HG03025 (cell line): ENCODE data around the gene APPL2.

Experiments used
- ATAC-seq: cut with Tn5 transposase; IDR thresholded peaks from one replicate; pipeline ENCODE4 v1.9.1; 2021; ENCODE audit warnings: mild to moderate bottlenecking, moderate library complexity; ENCODE audit not compliant: unreplicated experiment, low FRiP score

APPL2 gene, protein sequence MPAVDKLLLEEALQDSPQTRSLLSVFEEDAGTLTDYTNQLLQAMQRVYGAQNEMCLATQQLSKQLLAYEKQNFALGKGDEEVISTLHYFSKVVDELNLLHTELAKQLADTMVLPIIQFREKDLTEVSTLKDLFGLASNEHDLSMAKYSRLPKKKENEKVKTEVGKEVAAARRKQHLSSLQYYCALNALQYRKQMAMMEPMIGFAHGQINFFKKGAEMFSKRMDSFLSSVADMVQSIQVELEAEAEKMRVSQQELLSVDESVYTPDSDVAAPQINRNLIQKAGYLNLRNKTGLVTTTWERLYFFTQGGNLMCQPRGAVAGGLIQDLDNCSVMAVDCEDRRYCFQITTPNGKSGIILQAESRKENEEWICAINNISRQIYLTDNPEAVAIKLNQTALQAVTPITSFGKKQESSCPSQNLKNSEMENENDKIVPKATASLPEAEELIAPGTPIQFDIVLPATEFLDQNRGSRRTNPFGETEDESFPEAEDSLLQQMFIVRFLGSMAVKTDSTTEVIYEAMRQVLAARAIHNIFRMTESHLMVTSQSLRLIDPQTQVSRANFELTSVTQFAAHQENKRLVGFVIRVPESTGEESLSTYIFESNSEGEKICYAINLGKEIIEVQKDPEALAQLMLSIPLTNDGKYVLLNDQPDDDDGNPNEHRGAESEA

DNA sequence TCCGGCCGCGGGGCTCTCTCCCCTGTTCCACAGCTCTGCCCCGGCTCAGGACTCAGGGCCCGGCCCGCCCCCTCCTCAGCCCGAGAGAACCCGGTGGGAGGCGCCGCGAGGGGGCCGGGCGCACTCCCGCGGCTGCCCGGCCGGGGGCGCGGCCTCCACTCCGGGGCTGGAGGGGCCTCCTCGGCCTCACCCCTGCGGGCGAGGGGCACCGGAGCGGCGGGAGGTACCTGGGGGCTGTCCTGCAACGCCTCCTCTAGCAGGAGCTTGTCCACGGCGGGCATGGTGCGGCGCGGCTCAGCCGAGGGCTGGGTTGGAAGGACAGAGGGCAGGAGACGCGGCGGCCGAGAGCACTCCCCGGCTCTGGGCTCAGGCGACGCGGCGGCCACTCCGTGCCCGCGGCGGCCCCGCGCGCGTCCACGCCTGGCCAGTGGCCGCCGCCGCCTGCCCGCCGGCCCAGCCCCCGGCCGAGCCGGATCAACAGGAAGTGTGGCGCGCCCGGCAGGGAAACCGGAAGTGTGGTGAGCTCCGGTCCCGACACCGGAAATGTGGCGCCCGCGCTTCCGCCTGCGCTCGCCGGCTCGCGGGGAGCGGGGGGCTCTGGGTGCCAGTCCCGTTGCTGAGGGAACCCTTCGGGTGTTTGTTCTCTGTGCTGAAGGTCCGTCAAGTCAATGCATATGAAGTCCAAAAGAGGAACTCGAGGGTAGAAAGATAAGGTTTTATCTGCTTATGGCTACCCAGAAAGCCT is at the start of gene APPL2:
APPL2 (minus strand) TSS at position 443 of the 745 bp plus-strand sequence; CDS start at position 281, 162 bp downstream.
- peak; percentile 84 for ATAC-seq

DNA sequence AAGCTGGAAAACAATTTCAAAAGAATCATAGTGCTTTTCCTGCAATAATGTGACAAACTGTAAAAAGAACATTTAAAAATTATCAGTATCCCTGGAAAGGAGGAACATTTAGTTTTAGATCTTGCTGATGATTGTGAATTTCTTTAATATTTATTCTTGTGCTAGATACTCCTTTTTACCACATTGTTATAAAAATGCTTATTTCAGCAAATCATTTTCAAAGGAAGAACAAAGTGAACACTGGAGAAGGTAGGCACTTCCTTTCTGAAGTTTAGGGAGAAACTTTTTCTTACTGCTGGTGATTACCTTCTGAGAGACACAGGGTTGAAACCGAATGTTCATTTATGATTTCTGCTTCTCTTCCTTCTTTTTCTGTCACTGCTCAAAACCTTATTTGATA is 49.4 kb upstream of the APPL2 start:
- ATAC-seq = no peak

DNA sequence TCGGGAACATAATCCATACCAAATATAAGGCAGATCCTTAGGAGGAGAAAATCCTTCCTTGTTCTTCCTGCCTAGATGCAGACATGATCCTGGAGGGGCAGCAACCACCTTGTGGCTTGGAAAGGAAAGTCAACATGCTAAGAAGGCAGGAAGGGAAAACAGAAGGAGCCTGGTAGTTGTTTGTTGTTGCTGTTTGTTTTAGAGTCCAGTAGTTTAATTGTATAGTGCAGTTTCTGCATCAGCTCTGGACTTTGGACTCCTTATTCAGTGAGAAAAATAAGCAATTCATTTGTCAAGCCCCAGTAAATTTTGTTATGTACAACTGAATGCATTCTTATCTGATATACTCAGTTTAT is 45.7 kb upstream of the APPL2 start:
- ATAC-seq = no peak

DNA sequence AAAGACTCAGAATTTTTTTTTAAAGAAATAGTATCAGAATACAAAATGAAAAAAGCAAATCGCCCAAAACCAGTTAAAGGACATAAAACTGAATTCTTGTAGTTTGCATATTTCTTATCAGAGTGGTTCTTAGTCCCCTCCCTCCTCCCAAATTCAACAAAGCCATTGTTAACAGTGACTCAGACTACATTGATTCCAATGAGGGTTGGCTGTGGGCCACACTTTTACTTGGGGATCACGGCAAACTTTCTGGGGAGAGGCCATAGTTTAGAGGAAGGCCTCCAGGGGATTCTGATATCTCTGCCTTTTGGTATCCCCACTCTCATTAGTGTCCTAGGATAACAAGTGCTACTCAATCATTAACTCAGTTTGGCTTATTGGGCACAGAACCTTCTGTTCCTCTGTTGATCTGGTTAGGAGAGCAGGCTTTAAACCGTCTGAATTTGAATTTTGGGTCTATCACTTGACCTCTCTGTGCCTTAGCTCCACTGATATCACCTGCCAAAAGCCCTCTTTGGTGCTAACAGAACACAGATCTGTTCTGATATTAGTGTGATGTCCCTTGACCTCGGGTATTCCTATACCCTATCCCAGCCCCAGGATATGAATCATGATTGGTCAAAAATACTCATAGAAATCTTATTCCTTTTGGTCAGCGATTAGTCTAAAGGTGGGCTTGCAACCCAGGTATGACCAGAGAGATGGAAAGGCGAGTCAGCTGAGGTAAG is 45.2 kb upstream of the APPL2 start:
- ATAC-seq = no peak

DNA sequence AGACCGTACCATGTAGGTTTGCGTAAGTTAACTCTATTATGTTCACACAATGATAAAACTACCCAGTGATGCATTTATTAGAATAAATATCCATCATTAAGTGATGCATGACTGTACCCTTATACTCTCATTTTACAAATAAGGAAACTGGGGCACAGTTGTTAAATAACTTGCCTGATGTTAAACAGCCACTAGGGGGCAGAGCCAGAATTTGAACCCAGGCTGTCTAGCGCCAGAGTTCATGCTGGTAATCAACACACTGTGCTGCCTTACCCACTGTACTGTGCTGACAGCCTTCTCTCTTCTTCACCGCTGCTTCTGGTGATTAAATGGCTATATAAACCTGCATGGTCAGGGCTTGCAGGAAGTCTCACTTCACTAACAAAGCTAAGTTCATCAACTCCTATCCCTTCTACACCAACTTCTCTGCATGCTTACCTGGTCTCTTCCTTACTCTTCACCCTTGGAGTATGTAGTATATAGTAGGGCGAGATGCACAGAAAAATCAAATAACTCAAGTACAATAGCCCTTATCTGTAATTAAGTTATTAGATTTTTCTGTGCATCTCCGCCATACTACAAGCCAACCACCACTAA is 43.6 kb upstream of the APPL2 start:
- no peak for ATAC-seq

DNA sequence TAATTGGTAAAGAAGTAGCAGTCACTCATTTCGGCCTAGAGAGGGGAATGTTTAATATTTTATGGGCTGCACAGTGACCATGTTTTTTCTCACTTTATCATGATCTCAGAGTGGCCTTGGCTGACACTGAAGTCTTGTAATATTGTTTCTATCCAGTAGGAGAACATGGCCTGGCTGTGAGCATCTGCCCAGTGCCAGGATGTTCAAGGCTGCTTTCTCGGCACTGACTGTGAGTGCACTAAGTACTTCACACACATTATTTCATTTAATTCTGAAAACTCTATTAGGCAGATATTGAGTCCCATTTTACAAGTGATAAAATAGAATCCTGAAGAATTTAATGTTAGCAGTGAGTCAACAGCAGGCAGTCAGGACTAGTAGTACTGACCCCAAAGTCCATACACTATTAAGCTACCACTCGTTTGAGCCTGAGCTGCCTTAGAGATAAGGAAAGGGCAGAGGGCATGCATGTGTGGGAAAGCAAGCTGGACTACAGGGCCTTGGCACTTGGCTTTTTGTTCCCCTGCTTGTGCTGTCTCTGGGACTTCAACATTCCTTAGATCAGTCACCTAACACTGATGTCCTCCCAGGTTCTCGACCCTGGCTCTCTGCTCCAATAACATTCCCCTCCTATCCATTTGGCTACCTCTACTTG is 42.2 kb upstream of the APPL2 start:
- ATAC-seq = no peak

DNA sequence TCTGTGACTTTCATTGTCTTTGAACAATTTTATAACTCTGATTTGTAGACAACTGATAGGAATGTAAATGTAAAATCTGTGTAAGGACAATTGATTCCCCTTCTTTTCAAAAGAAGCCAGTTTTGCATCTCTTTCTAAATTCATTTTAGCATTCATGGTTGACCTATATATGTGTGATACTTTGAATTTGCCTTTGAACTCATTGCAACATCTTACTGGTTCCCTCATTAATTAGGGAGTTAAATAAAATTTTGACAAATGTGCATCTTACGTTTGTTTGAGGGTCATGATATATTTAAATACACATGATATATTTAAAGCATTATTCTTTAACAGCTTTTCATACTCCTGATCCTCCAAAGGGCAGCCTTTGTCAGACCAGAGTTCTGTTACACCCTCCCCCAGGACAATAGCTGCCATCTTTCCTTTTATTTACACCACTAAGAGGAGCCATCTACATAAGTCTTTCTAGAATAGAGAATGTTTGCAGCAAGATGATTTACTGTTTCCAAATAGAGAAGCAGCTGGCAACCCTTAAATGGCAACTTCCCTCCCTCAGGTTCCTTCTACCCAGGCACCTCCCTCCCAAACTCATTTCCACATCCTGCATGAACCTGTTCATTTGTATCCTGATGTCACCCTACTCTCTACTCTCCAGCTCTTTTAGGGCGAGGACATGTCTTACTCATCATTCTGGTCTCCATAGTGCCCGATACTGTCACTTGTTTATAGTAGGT is 40.2 kb upstream of the APPL2 start:
- no peak for ATAC-seq

DNA sequence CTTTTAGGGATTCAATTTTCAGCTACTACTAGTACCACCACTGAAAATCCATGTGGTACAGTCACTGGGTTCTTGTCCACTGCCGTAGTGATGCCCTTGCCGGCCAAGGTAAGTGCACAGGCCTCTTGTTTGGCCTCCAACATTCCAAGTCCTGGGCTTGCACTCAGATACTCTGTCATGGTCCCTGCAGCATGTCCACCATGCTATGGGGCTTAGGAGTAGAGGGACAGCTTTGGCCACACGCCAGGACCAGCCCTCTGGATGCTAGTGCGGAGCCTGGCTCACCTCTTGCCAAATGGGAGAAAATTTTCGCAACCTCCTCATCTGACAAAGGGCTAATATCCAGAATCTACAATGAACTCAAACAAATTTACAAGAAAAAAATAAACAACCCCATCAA is 38.6 kb upstream of the APPL2 start:
- ATAC-seq = no peak

DNA sequence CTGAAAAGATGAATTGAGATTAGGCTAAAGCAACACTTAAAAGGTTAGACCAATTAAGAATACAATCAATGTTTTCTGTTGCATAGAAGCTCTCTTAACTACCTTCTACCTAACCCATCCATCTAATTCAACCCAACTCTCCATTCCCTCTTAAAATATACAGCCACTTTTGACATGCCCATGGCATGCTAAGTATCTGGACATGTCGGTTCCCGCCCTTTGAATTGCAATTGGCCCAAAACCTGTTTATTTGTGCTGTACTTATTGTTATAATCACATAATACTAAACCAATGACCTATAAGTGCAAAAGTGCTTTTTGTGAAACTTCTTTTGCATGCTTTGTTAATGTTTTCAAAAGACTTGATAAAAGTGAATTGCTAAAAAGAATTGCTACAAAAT is 37.6 kb upstream of the APPL2 start:
- ATAC-seq = no peak

DNA sequence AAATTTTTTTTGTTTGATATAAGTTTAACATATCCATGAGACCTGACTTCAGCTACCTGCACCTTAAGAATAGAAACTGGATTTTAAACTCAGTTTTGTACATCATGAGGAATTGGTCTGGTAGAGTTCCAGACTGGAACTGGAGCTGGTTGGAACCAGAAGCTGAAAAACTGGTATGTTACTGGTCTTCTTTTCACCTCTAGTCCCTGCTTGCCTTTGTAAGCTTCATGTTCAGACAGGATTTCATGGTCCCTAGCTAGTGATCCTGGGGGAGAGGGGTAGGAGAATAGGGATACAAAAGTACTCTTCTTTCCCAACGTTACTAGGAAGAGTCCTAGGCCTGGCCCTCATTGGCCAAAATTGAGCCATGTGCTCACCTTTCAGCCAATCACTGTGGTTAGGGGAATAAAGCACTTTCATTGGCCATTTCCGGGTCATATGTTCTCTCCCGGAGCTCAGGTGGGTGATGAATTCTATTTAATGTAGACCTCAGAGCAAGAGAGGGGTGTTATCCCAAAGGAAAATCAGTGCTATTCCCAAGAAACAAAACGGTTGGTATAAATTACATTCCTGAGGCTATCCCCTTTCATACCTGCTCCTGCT is 36.9 kb upstream of the APPL2 start:
- ATAC-seq = no peak

DNA sequence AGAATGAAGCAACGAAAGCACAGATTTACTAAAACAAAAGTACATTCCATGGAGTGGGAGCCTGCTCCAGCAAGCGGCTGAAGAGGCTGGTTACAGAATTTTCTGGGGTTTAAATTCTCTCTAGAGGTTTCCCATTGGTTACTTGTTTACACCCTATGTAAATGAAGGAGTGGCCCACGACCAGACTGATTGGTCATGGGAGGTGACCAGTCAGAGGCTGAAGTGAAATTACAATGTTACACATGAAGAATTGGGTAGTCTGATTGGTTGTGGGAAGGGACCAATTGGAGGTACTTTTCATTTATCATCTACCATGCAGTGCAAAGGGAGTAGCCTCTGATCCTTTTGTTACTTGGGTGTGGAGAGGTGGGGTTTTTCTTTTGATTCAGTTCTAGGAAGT is 36.2 kb upstream of the APPL2 start:
- ATAC-seq = no peak

DNA sequence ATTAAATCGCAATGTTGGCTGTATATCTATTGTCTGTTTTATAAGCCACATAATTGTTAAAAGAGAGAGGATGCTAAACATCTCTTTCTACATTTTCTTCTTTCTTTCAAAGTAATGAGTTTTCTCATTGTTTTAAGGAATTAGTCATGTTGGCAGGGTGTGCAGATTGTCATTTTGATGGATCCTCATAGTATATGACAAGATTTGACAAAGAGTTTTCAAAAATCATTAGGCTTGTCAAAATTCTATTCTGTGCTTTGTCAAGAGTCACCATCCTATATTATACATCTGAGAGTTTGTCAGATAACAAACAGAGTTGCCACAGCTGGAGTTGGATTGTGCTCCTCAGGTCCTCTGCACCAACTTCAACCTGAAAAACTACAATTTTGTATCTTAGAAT is 35.4 kb upstream of the APPL2 start:
- no peak for ATAC-seq

DNA sequence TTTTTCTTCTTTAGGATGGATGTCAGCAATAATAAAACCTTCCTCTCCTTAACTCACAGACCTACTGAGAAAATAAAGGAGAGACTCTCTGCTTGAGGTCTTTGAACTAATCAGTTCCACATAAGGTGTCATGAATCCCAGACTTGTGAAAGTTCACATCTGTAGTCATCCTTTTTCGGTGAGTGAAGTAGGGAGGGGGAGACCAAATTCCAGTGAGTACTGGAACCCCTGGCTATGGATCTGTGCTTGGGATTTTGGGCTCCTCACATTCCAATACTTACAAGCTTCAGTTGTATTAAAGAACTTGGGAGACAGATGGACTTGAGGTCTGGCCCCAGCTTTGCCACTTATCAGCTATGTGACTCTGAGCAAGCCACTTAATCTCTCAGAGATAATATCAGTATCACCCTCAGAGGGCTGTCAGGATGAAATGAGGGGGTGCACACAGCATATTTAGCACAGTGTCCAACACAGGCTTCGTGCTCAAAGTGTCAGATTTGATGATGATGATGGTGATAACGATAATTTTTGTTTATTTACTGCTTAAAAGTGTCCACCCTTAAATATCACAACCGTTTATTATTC is 34.8 kb upstream of the APPL2 start:
- no peak for ATAC-seq

DNA sequence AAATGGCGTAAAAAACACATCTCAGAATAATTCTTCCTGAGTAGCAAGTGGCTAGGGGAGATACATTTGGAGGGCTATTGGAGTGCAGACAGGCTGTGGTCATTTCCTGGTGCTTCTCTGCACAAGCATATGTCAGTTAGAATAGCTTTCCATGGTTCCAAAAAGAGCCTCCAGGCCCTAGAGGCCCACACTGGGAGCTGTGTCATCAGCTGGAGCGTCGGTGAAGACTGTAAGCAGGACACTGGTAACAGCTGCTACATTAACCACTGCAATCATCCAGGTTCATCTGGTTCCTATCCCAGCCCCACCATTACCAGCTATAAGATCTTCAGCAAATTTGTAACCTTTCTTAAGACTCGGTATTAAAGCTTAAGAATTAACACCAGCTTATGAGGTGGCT is 31.7 kb upstream of the APPL2 start:
- ATAC-seq = no peak

DNA sequence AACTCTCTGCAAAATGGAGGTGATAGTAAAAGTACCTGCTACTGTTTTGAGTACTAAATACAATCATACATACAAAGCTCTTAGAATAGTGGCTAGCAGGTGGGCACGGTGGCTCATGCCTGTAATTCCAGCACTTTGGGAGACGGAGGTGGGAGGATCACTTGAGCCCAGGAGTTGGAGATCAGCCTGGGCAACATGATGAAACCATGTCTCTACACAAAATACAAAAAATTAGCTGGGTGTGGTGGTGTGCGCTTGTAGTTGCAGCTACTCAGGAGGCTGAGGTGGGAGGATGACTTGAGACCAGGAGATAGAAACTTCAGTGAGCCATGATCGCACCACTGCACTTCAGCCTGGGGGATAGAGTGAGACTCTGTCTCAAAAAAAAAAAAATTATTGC is 28.8 kb upstream of the APPL2 start:
- ATAC-seq = no peak

DNA sequence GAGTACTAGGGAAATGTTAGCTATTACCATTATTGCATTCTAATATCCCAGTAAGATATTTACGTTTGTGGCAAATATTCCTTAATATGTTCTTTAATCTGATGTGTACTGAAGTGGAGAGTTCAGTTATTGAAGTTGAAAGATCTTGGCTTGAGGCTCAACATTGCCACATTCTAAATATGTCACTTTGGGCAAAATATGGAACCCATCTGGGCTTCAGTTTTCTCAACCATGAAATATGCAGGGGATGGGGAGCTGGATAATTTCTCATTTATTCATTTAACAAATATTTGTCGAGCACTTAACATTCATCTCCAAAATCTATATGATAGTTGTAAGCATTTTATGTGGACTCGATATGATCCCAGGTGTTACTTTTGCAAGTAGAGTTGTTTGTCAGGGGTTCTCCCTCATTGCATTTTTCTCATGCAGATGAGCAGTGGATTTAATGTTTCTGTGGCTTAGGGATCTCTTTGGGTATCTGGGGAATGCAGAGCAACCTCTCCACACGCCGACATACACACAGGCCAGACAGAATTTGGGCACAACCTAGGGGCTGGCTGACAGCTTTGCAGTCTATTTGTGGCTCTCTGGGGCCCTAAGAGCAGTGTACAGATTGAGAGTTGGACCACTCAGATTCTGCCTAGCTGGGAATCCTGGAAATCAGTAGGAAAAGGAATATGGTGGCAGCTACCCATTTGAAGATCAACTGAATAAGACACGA is 26.6 kb upstream of the APPL2 start:
- ATAC-seq = no peak

DNA sequence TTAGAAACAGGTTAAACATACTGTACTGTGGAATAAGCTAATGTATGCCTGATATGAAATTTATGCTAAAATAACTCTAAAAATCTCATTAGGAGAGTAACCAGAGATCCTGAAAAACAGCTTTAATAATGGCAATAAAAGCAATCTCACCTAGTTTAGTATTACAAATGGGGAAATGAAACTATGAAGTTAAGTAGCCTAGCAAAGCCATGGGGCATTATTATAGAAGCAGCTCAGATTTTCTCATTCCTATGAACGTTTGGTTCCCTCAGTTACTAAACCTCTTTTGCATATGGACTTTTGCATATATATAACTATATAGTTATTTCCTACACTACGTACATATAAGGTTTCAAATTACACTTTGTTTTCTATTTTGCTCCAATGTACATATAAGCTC is 25.0 kb upstream of the APPL2 start:
- ATAC-seq = no peak

DNA sequence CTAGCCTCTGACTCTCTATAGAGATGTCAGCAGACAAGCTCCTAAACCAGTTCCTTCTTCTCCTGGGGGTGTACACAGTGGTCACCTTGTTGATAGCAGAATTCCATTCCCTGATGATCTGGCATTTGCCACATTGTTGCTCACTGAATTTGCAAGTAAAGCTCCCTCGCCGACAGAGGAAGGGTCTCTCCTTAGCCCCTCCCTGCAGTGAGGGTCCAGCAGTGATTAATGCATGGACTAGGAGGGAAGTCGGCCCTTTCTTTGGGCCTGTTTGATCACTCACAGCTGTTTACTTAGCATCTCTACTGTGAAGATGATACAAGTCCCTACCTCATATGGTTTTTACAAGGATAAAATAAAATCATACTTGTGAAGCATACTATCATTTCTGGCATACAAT is 23.3 kb upstream of the APPL2 start:
- no peak for ATAC-seq
